ENCODE measurements around the gene NOL6.

NOL6 gene

GRCh38 chr9:33475357-33475756 lies 1.6 kb upstream of the NOL6 start:
- no peak for DNase-seq (ENCODE audit: low spot score)
- in situ Hi-C loops (cut with MboI; ENCODE audit: low sequenced_read_pairs, unreplicated experiment) = no loop called here
- TF ChIP-seq, protein P1, sequence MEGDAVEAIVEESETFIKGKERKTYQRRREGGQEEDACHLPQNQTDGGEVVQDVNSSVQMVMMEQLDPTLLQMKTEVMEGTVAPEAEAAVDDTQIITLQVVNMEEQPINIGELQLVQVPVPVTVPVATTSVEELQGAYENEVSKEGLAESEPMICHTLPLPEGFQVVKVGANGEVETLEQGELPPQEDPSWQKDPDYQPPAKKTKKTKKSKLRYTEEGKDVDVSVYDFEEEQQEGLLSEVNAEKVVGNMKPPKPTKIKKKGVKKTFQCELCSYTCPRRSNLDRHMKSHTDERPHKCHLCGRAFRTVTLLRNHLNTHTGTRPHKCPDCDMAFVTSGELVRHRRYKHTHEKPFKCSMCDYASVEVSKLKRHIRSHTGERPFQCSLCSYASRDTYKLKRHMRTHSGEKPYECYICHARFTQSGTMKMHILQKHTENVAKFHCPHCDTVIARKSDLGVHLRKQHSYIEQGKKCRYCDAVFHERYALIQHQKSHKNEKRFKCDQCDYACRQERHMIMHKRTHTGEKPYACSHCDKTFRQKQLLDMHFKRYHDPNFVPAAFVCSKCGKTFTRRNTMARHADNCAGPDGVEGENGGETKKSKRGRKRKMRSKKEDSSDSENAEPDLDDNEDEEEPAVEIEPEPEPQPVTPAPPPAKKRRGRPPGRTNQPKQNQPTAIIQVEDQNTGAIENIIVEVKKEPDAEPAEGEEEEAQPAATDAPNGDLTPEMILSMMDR (IDR thresholded peaks at IDR 0.05; ENCODE audit: borderline replicate concordance, control extremely low read depth, extremely low read depth, insufficient read depth, missing control alignments) = no peak

DNA sequence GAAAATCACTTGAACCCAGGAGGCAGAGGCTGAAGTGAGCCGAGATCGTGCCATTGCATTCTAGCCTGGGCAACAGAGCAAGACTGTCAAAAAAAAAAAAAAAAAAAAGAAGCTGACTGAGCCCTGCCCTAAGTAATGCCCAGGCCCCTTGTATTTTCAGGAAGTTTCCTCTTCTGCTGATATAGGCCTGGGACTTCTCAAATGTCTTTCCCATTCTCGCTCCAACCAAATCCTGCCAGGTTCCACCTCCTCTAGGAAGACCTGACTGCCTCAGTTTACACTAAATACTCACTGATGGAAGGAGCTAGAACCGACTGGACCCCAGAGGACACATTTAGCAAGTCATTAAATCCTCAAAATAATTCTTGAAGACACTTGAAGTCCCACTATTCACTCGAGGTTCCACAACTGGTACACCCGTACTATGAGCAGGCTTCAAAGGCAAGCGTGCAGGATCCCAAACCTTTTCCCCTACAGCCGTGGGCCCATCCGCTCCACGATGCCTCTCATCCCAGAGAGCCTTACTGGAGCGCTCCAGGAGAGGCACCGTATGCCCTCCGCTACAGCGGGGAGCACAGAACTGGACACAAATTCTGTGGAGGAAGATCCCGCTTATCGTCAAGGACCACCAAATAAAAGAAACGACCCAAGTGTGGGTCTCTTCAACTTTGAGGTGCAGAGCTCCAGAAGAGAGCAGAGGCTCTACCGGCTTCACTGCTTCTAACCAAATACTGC lies 676 bp downstream of the NOL6 start:
- no peak for DNase-seq (ENCODE audit: low spot score)
- in situ Hi-C loops (cut with MboI; ENCODE audit: low sequenced_read_pairs, unreplicated experiment) = no loop called here
- TF ChIP-seq, protein P1 (IDR thresholded peaks at IDR 0.05; ENCODE audit: borderline replicate concordance, control extremely low read depth, extremely low read depth, insufficient read depth, missing control alignments) = no peak

GRCh38 chr9:33472171-33472880 lies 1.4 kb downstream of the NOL6 start:
- TF ChIP-seq, protein P1 (IDR thresholded peaks at IDR 0.05; ENCODE audit: borderline replicate concordance, control extremely low read depth, extremely low read depth, insufficient read depth, missing control alignments) = no peak
- in situ Hi-C loops (cut with MboI; ENCODE audit: low sequenced_read_pairs, unreplicated experiment) = no loop called here
- DNase-seq (ENCODE audit: low spot score) = no peak

DNA sequence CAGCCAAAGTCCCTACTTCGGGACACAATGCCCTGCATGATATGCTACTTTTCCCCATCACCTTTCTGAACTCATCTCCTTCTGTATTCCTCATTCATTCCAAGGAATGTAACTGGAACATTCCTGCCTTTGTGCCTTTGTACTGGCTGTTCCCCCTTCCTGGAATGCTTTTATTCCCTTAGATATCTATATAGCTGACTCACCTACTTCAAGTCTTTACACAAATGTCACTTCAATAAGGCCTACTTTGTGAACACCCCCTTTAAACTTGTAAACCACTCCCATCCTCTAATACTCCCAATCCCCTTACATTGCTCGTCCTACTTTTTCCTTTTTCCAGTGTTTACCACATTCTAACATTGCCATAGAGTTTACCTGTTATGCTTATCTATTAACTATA lies 2.4 kb downstream of the NOL6 start:
- in situ Hi-C loops (cut with MboI; ENCODE audit: low sequenced_read_pairs, unreplicated experiment) = no loop called here
- no peak for DNase-seq (ENCODE audit: low spot score)
- TF ChIP-seq, protein P1 (IDR thresholded peaks at IDR 0.05; ENCODE audit: borderline replicate concordance, control extremely low read depth, extremely low read depth, insufficient read depth, missing control alignments) = no peak

GRCh38 chr9:33469891-33470290 lies 3.8 kb downstream of the NOL6 start:
- no peak for DNase-seq (ENCODE audit: low spot score)
- in situ Hi-C loops (cut with MboI; ENCODE audit: low sequenced_read_pairs, unreplicated experiment) = no loop called here
- TF ChIP-seq, protein P1 (IDR thresholded peaks at IDR 0.05; ENCODE audit: borderline replicate concordance, control extremely low read depth, extremely low read depth, insufficient read depth, missing control alignments) = no peak

DNA sequence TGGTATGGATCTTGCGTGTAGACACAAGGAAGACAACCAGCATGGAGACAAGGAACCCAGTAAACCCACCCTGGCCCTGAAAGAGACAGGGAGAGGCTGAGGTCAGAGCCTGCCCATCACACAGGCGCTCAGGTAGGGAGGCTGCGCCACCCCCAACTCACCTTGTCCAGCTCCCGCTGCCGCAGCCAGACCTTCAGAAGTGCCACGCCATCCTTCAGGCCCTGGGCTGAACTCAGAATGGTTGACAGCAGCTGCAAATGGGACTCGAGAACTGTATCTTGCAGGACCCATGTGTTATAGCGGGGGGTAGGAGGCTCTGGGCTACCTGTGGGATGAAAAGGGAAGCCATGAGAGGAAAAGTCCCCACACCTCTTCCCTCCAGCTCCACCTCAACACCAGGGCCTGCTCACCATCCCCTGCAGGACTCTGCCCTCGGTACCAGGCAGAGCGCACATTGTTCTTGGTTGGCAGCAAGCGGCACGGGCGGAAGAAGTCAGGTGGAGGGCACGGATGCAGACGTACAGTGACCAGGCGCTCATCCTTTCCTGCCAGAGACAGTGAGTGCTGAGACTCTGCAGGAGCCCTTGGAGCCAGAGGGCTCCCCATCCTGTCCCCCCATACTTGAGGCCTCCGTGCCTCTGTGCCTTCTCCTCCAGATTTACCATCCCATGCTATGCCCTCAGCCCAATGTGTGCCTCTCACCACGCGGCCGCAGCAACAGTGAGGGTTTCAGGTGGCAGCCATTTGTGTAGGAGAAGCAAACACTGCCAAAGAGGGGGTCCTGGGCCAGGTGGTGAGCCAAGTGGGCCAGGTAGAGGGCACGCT lies 4.7 kb downstream of the NOL6 start:
- in situ Hi-C loops (cut with MboI; ENCODE audit: low sequenced_read_pairs, unreplicated experiment) = no loop called here
- no peak for DNase-seq (ENCODE audit: low spot score)
- TF ChIP-seq, protein P1 (IDR thresholded peaks at IDR 0.05; ENCODE audit: borderline replicate concordance, control extremely low read depth, extremely low read depth, insufficient read depth, missing control alignments) = no peak
